Activated naive CD4-positive, alpha-beta T cell treated with anti-CD3 and anti-CD28 coated beads, Interleukin-2, amount 50 U/mL, for 16 hours (primary cell): ENCODE results near the gene TWNK.
A peak's percentile ranks its signal among the peaks of the same experiment; 100 is the strongest.
"Not testable (repeated sequence)": the region's sequence is repeated elsewhere in the genome, so short reads cannot be mapped to it uniquely, and the experiment has no call there.

Experiments used
- DNase-seq: peaks from one replicate; pipeline ENCODE4 v3.0.0-alpha.2; 2020

The TWNK gene

DNA sequence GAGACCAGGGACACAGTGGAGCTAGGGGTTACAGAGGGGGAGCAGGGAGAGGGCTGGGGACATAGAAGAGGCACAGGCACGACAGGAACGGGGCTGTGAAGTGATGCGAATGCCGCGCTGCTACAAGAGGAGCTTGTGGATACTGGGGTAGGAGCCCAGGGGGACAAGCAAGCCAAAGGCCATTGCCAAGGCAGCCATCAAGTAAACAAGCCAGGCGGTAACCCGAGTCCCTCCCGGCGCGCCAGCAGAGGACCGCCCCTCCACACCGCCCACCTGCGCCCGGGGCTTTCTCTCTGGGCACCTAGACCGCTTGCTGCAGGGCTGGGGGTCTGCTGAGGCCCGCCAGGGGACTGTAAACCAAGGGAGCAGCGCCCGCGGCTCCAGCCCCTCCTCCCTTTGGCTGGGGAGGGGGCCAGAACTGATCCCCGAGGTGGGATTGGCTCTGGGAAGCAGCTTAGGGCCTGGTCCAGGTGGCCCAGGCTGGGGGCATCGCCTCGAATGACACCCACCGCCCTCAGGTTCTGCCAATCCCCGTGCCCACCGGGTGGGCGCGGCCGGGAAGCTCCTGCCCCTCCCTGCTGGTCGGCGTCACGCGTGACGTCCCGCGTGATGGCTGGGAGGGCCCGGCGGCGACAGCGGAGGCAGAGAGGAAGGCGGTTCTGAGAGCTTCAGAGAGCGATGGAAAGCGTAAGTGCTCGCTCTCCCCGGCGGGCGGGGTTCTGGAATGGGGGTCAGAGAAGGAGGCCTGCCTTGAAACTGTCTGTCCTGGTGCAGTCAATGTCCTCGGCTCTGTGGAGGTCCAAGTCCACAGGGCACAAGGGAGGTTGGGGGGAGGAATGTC is 44.7 kb downstream of the TWNK start:
- peak; percentile 74 for DNase-seq

- DNase-seq, result peak; percentile 34
Measured at GRCh38 chr10:101032637-101033224, 45.4 kb downstream of the TWNK start.

GRCh38 chr10:101033276-101033675 is 45.9 kb downstream of the TWNK start:
- no peak for DNase-seq

- DNase-seq, result not testable (repeated sequence)
Measured at GRCh38 chr10:101034404-101034803, 47.1 kb downstream of the TWNK start.

- no peak for DNase-seq
Measured at GRCh38 chr10:101035314-101035713, 48.0 kb downstream of the TWNK start.

DNA sequence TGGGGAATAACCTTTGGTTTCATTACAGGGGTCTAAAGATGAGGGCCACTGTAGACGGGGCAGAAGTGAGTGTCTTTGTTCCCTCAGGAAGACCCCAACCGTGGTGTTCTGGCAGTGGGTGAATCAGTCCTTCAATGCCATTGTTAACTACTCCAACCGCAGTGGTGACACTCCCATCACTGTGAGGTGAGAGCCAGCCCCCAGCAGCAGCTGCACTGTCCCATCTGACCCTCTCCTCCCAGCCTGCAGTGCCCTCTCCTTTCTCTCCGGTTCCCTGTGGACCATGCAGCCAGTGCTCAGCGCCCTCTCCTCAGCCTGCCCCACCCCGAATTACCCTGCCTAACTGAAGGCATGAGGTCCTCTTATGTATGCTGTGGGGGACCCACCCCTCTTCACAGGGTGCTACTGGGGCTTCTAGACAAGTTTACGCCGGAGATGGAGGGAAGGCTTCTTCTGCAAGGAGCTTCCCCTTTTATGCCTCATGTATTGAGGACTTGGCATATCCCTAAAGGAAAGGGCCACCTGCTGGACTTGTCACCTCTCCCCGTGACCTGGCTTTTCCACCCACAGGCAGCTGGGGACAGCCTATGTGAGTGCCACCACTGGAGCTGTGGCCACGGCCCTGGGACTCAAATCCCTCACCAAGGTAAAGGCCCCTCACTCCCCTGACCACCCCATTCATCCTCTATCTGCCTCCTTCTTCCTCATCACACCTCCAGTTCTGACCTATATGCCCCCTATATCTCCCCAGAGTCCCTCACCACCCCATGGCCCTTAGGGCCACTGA is 48.8 kb downstream of the TWNK start:
- DNase-seq, result no peak

- DNase-seq, result no peak
Measured at GRCh38 chr10:101036726-101037125, 49.4 kb downstream of the TWNK start.

GRCh38 chr10:101038484-101038883 is 51.1 kb downstream of the TWNK start:
- no peak for DNase-seq

- DNase-seq, result no peak
Measured at GRCh38 chr10:101040061-101040460, 52.7 kb downstream of the TWNK start.

DNA sequence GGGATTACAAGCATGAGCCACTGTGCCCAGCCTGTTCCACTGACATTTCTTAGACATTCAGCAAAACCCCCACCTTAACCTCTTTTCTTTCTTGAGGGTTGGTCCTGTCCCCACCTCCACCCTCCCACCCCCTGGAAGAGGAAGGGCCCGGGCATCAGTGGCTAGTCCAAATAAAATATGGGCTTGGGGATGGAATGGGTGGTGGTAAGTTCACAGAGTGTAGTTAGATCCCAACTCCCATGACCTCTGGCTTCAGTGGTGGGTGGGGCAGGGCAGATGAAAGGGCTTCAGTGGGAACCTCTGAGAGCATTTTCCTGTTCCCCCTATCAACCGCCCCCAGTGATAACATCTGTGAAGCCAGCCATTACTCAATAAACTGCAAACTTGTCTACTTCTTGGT is 53.5 kb downstream of the TWNK start:
- DNase-seq, result no peak

- peak; percentile 75 for DNase-seq
Measured at GRCh38 chr10:101041252-101041761, 54.0 kb downstream of the TWNK start.

- no peak for DNase-seq
Measured at GRCh38 chr10:101042118-101042517, 54.8 kb downstream of the TWNK start.

GRCh38 chr10:101042667-101043362 is 55.5 kb downstream of the TWNK start:
- peak; percentile 85 for DNase-seq

DNA sequence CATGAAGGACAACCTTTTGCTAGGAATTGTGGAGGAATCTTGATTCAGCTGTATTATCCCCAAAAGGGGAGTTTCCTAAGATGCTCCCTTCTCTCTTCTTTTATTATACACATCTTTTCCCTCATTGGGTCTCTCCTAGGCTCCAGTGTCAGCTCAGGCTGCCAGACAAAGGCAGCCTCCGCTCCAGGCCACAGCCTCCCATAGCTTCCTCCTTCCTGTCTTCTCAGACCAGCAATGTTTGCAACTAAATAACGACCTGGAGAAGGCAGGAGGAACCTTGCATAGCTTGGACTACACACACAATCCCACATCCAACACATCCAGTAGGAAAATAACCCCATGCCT is 56.0 kb downstream of the TWNK start:
- no peak for DNase-seq
